22Rv1 (cell line): ENCODE results near the gene TAF6.

Experiments
- ZFX ChIP-seq: fragments of 450-650 bp; IDR thresholded peaks from 2 replicates; pipeline ENCODE4 v1.6.1; 2017; ENCODE audit warnings: antibody characterized with exemption, borderline replicate concordance
- TF ChIP-seq, protein P1 (sequence below): fragments of 450-650 bp; IDR thresholded peaks from 2 replicates; pipeline ENCODE4 v1.5.1; 2017; ENCODE audit warnings: mild to moderate bottlenecking

GRCh38 chr7:100127866-100128636 is 8.9 kb upstream of the TAF6 start:
- TF ChIP-seq, protein P1, sequence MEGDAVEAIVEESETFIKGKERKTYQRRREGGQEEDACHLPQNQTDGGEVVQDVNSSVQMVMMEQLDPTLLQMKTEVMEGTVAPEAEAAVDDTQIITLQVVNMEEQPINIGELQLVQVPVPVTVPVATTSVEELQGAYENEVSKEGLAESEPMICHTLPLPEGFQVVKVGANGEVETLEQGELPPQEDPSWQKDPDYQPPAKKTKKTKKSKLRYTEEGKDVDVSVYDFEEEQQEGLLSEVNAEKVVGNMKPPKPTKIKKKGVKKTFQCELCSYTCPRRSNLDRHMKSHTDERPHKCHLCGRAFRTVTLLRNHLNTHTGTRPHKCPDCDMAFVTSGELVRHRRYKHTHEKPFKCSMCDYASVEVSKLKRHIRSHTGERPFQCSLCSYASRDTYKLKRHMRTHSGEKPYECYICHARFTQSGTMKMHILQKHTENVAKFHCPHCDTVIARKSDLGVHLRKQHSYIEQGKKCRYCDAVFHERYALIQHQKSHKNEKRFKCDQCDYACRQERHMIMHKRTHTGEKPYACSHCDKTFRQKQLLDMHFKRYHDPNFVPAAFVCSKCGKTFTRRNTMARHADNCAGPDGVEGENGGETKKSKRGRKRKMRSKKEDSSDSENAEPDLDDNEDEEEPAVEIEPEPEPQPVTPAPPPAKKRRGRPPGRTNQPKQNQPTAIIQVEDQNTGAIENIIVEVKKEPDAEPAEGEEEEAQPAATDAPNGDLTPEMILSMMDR: no peak
- TF ChIP-seq ZFX: no peak
